T-helper 1 cell treated with Interleukin-12 subunit alpha and Interleukin-12 subunit beta and Interleukin-4 antibody, amounts not matched to agents 30 ng/mL and 1 ng/mL, for 36 hours (primary cell): ENCODE data around the gene SPANXB1. TPM values are rescaled to one million over a fixed set of nuclear protein-coding genes. Genes with fewer than 3 reads are reported as not detected.
"Not testable (repeated sequence)": the region's sequence is repeated elsewhere in the genome, so short reads cannot be mapped to it uniquely, and the experiment has no call there.

Experiments used
- intact Hi-C: fragments of 100-400 bp; cut with micrococcal nuclease; formaldehyde crosslinking; loops from one replicate; pipeline ENCODE4 v1.15.1; 2024
- total RNA-seq: library from RNA; stranded (reverse); gene quantifications from 2 replicates; pipeline ENCODE4 v1.2.3, GENCODE V29; 2022

SPANXB1 gene
- not detected in 2 replicates for total RNA-seq

- intact Hi-C loops, result not testable (repeated sequence)
Observed at GRCh38 chrX:141002568-141002967, at the start of gene SPANXB1. Gene SPANXB1, plus strand, starts transcription at chrX:141002594. Its CDS starts 100 bp downstream, at chrX:141002694.

GRCh38 chrX:140967036-140967435 is 35.4 kb upstream of the SPANXB1 start:
- intact Hi-C loops, result no loop called here

- intact Hi-C loops, result no loop called here
Observed at GRCh38 chrX:140971099-140971795, 31.1 kb upstream of the SPANXB1 start.

GRCh38 chrX:140975472-140975871 is 26.9 kb upstream of the SPANXB1 start:
- intact Hi-C loops, result no loop called here

- intact Hi-C loops, result no loop called here
Observed at GRCh38 chrX:140980271-140980670, 22.1 kb upstream of the SPANXB1 start.

- intact Hi-C loops, result no loop called here
Observed at GRCh38 chrX:140983730-140984129, 18.7 kb upstream of the SPANXB1 start.

GRCh38 chrX:141005243-141005642 is 2.8 kb downstream of the SPANXB1 start:
- intact Hi-C loops, result not testable (repeated sequence)

GRCh38 chrX:141044246-141044645 is 41.9 kb downstream of the SPANXB1 start:
- intact Hi-C loops, result not testable (repeated sequence)

GRCh38 chrX:141049878-141050277 is 47.5 kb downstream of the SPANXB1 start:
- intact Hi-C loops, result not testable (repeated sequence)

GRCh38 chrX:141052098-141052497 is 49.7 kb downstream of the SPANXB1 start:
- intact Hi-C loops, result not testable (repeated sequence)

Other genes with a start within 250 kb of the SPANXB1 start
- 6.0 and 7.3 TPM in 2 replicates for gene LDOC1, start 174.5 kb downstream of the SPANXB1 start, total RNA-seq
- gene SPANXC, start 239.9 kb downstream of the SPANXB1 start, total RNA-seq, result not detected in 2 replicates